ENCODE measurements around the gene USP17L26.
"Not testable (repeated sequence)": the region's sequence is repeated elsewhere in the genome, so short reads cannot be mapped to it uniquely, and the experiment has no call there.

The USP17L26 gene

GRCh38 chr4:9353338-9353737 is 18.9 kb downstream of the USP17L26 start, which contains the start of gene USP17L29:
Gene USP17L29, plus strand, starts transcription at chr4:9353638. Its CDS starts 0 bp downstream, at chr4:9353638.
- not testable (repeated sequence) for H3K79me2 ChIP-seq (ENCODE audit: control insufficient read depth, low read length); H3F3A ChIP-seq (ENCODE audit: control insufficient read depth, insufficient read depth); H3K9me3 ChIP-seq (ENCODE audit: control insufficient read depth, insufficient read depth, low read length)

GRCh38 chr4:9362829-9363228 is 28.4 kb downstream of the USP17L26 start, which contains the start of gene USP17L30:
Gene USP17L30, plus strand, starts transcription at chr4:9363129. Its CDS starts 0 bp downstream, at chr4:9363129.
- H3F3A ChIP-seq (ENCODE audit: control insufficient read depth, insufficient read depth); H3K36me3 ChIP-seq (ENCODE audit: control insufficient read depth, low read length); H3K9me2 ChIP-seq (replicated peaks; ENCODE audit: control insufficient read depth, low read length); H3K4me3 ChIP-seq (ENCODE audit: low read length); H3K4me2 ChIP-seq (ENCODE audit: low read length); H4K20me1 ChIP-seq (ENCODE audit: control insufficient read depth, insufficient read depth, low read depth, low read length); H3K9me3 ChIP-seq (ENCODE audit: control insufficient read depth, insufficient read depth, low read length); H3K4me1 ChIP-seq (ENCODE audit: control insufficient read depth, low read length); H3K79me2 ChIP-seq (ENCODE audit: control insufficient read depth, low read length); H3K27me3 ChIP-seq (ENCODE audit: control insufficient read depth, low read length); H3K27ac ChIP-seq (ENCODE audit: low read depth, low read length): not testable (repeated sequence)

More at GRCh38 chr4:9353338-9353737, 18.9 kb downstream of the USP17L26 start, which contains the start of gene USP17L29:
- not testable (repeated sequence) for H3K4me3 ChIP-seq (ENCODE audit: low read length); H3K4me2 ChIP-seq (ENCODE audit: low read length); H4K20me1 ChIP-seq (ENCODE audit: control insufficient read depth, insufficient read depth, low read depth, low read length); H3K4me1 ChIP-seq (ENCODE audit: control insufficient read depth, low read length); H3K27ac ChIP-seq (ENCODE audit: low read depth, low read length); H3K36me3 ChIP-seq (ENCODE audit: control insufficient read depth, low read length); H3K9me2 ChIP-seq (replicated peaks; ENCODE audit: control insufficient read depth, low read length); H3K27me3 ChIP-seq (ENCODE audit: control insufficient read depth, low read length)

- not testable (repeated sequence) for H4K20me1 ChIP-seq (ENCODE audit: control insufficient read depth, insufficient read depth, low read depth, low read length); H3K79me2 ChIP-seq (ENCODE audit: control insufficient read depth, low read length); H3K4me3 ChIP-seq (ENCODE audit: low read length); H3F3A ChIP-seq (ENCODE audit: control insufficient read depth, insufficient read depth); H3K36me3 ChIP-seq (ENCODE audit: control insufficient read depth, low read length); H3K9me3 ChIP-seq (ENCODE audit: control insufficient read depth, insufficient read depth, low read length); H3K4me2 ChIP-seq (ENCODE audit: low read length); H3K27ac ChIP-seq (ENCODE audit: low read depth, low read length); H3K9me2 ChIP-seq (replicated peaks; ENCODE audit: control insufficient read depth, low read length); H3K27me3 ChIP-seq (ENCODE audit: control insufficient read depth, low read length); H3K4me1 ChIP-seq (ENCODE audit: control insufficient read depth, low read length)
Measured at GRCh38 chr4:9379881-9380280, 45.4 kb downstream of the USP17L26 start.

GRCh38 chr4:9381012-9381534 is 46.6 kb downstream of the USP17L26 start:
- not testable (repeated sequence) for H3K4me3 ChIP-seq (ENCODE audit: low read length); H3K4me2 ChIP-seq (ENCODE audit: low read length); H3K36me3 ChIP-seq (ENCODE audit: control insufficient read depth, low read length); H3K4me1 ChIP-seq (ENCODE audit: control insufficient read depth, low read length); H3K27ac ChIP-seq (ENCODE audit: low read depth, low read length); H3K9me2 ChIP-seq (replicated peaks; ENCODE audit: control insufficient read depth, low read length); H3F3A ChIP-seq (ENCODE audit: control insufficient read depth, insufficient read depth); H4K20me1 ChIP-seq (ENCODE audit: control insufficient read depth, insufficient read depth, low read depth, low read length); H3K79me2 ChIP-seq (ENCODE audit: control insufficient read depth, low read length); H3K27me3 ChIP-seq (ENCODE audit: control insufficient read depth, low read length); H3K9me3 ChIP-seq (ENCODE audit: control insufficient read depth, insufficient read depth, low read length)
- peak; percentile 43 for TF ChIP-seq CTCF (IDR thresholded peaks at IDR 0.05; ENCODE audit: low read depth, low read length, poor library complexity, severe bottlenecking)

- no peak overlapping the region for H3K27ac ChIP-seq (ENCODE audit: low read depth, low read length)
- H3K4me2 ChIP-seq (ENCODE audit: low read length): no peak overlapping the region
- no peaks in the 10 kb centered on the region for H3K9me2 ChIP-seq (replicated peaks; ENCODE audit: control insufficient read depth, low read length)
- H3K9me3 ChIP-seq (ENCODE audit: control insufficient read depth, insufficient read depth, low read length): no peaks in the 10 kb centered on the region
- no peaks in the 10 kb centered on the region for H3K27me3 ChIP-seq (ENCODE audit: control insufficient read depth, low read length)
- H4K20me1 ChIP-seq (ENCODE audit: control insufficient read depth, insufficient read depth, low read depth, low read length): no peaks in the 10 kb centered on the region
- H3K36me3 ChIP-seq (ENCODE audit: control insufficient read depth, low read length): no peaks in the 10 kb centered on the region
- no peaks in the 10 kb centered on the region for H3K79me2 ChIP-seq (ENCODE audit: control insufficient read depth, low read length)
- TF ChIP-seq CTCF (IDR thresholded peaks at IDR 0.05; ENCODE audit: low read depth, low read length, poor library complexity, severe bottlenecking) (no peak), EZH2phosphoT487 (IDR thresholded peaks at IDR 0.05; ENCODE audit: borderline replicate concordance, low read length) (no peak)
- H3K4me1 ChIP-seq (ENCODE audit: control insufficient read depth, low read length): no peaks in the 10 kb centered on the region
- no peaks in the 10 kb centered on the region for H3F3A ChIP-seq (ENCODE audit: control insufficient read depth, insufficient read depth)
- H3K4me3 ChIP-seq (ENCODE audit: low read length): no peak overlapping the region
Measured at GRCh38 chr4:9384126-9384525, 49.7 kb downstream of the USP17L26 start.

Data from DOHH2 (cell line).